SK-N-SH (cell line): ENCODE data around the gene CCR8. TPM values are rescaled to one million over a fixed set of nuclear protein-coding genes. Genes with fewer than 3 reads are reported as not detected.

ENCODE experiments used
- CTCF ChIA-PET: fragments of 300-600, 350-600 bp; formaldehyde crosslinking; extraction: SDS; loops from one replicate; lab custom pipeline; 2021; lab: Yijun Ruan, JAX
- POLR2A ChIA-PET: fragments of 350-600 bp; sonication (Branson Sonifier 250); formaldehyde crosslinking; extraction: SDS; loops from one replicate; lab custom pipeline; 2020; ENCODE audit warnings: antibody characterized with exemption, inconsistent platforms; lab: Yijun Ruan, JAX
- DNase-seq: peaks from one replicate; pipeline ENCODE4 v3.0.0; 2012
- H2AFZ ChIP-seq: fragments of 200-600 bp; sonication (generic); 2 replicates; pipeline ENCODE4 v1.8.1; 2016; ENCODE audit warnings: antibody characterized with exemption, mild to moderate bottlenecking, low read depth
- H3F3A ChIP-seq: fragments of 200-600 bp; sonication (generic); replicated peaks from 2 replicates; pipeline ENCODE3; 2016; ENCODE audit warnings: antibody characterized with exemption, mild to moderate bottlenecking; ENCODE audit not compliant: insufficient read depth
- H3K27ac ChIP-seq, 2 experiments: fragments of 200-500 bp in 1 of 2; fragments of 200-600 bp in 1 of 2; sonication (Bioruptor generic) in 1 of 2; sonication (generic), shearing (Covaris generic) in 1 of 2; 2 replicates each; pipeline versions ENCODE4 v1.5.1 to v1.6.1; 2014 to 2016; ENCODE audit warnings: low read depth in 2 of 2, inconsistent platforms in 1 of 2, low read length in 1 of 2, mild to moderate bottlenecking in 1 of 2, mixed read lengths in 1 of 2
- H3K27me3 ChIP-seq: fragments of 200-600 bp; sonication (generic), shearing (Covaris generic); 2 replicates; pipeline ENCODE4 v1.6.1; 2016; ENCODE audit warnings: mixed run types; ENCODE audit not compliant: insufficient read depth
- H3K36me3 ChIP-seq, 2 experiments: fragments of 200-500 bp in 1 of 2; fragments of 200-600 bp in 1 of 2; sonication (Bioruptor generic) in 1 of 2; sonication (generic) in 1 of 2; replicated peaks in 1 of 2; 2 replicates each; pipeline versions ENCODE3 to v1.5.1; 2014 to 2016; ENCODE audit warnings: low read length in 1 of 2, mild to moderate bottlenecking in 1 of 2; ENCODE audit not compliant: insufficient read depth in 2 of 2, control insufficient read depth in 1 of 2
- H3K4me1 ChIP-seq, 2 experiments: fragments of 200-500 bp in 1 of 2; fragments of 200-600 bp in 1 of 2; sonication (Bioruptor generic) in 1 of 2; sonication (generic), shearing (Covaris generic) in 1 of 2; 2 replicates each; pipeline versions ENCODE4 v1.5.1 to v1.6.1; 2014 to 2016; ENCODE audit warnings: low read depth in 1 of 2, low read length in 1 of 2, mixed run types in 1 of 2; ENCODE audit not compliant: insufficient read depth in 2 of 2, control insufficient read depth in 1 of 2
- H3K4me2 ChIP-seq: fragments of 200-600 bp; sonication (generic), shearing (Covaris generic); 2 replicates; pipeline ENCODE4 v1.6.1; 2017; ENCODE audit warnings: mixed run types
- H3K4me3 ChIP-seq, 2 experiments: fragments of 200-500 bp in 1 of 2; fragments of 200-600 bp in 1 of 2; sonication (Bioruptor generic) in 1 of 2; sonication (generic), shearing (Covaris generic) in 1 of 2; 2 replicates each; pipeline versions ENCODE4 v1.5.1 to v1.8.1; 2014 to 2016; ENCODE audit warnings: low read depth in 2 of 2, inconsistent platforms in 1 of 2, low read length in 1 of 2, mild to moderate bottlenecking in 1 of 2, mixed read lengths in 1 of 2, moderate library complexity in 1 of 2
- H3K79me2 ChIP-seq: fragments of 200-600 bp; sonication (generic); 2 replicates; pipeline ENCODE4 v1.8.1; 2017; ENCODE audit warnings: mild to moderate bottlenecking; ENCODE audit not compliant: insufficient read depth
- H3K9ac ChIP-seq: fragments of 200-600 bp; sonication (generic); 2 replicates; pipeline ENCODE4 v1.6.1; 2017; ENCODE audit warnings: mixed run types
- H3K9me2 ChIP-seq: fragments of 200-600 bp; sonication (generic); 2 replicates; pipeline ENCODE4 v1.6.1; 2017; ENCODE audit warnings: mixed run types
- H3K9me3 ChIP-seq: fragments of 200-600 bp; sonication (generic); 2 replicates; pipeline ENCODE4 v1.6.1; 2017; ENCODE audit warnings: mixed run types, mild to moderate bottlenecking, moderate library complexity
- H4K20me1 ChIP-seq: fragments of 200-600 bp; sonication (generic); 2 replicates; pipeline ENCODE4 v1.6.1; 2017; ENCODE audit warnings: mild to moderate bottlenecking, mixed run types; ENCODE audit not compliant: insufficient read depth
- CHD2 ChIP-seq: fragments of 150-350 bp; IDR thresholded peaks from 2 replicates; pipeline ENCODE4 v1.6.1; 2018; ENCODE audit warnings: low read length; ENCODE audit not compliant: partially characterized antibody
- CTCF ChIP-seq: fragments of 200-600 bp; sonication (generic); IDR thresholded peaks from 2 replicates; pipeline ENCODE4 v1.6.1; 2017; ENCODE audit warnings: antibody characterized with exemption, mild to moderate bottlenecking, moderate library complexity
- ELF1 ChIP-seq: IDR thresholded peaks from 2 replicates; pipeline ENCODE4 v1.4.0; 2012
- EP300 ChIP-seq, 2 experiments: IDR thresholded peaks; 2 replicates each; pipeline versions ENCODE4 v1.4.0 to v1.6.1; 2012; ENCODE audit warnings: borderline replicate concordance in 1 of 2, low read depth in 1 of 2, low read length in 1 of 2
- FOXJ3 ChIP-seq: sonication (generic); formaldehyde crosslinking; IDR thresholded peaks from 2 replicates; pipeline ENCODE4 v1.5.1; 2020; ENCODE audit warnings: mild to moderate bottlenecking, missing genetic modification reagents
- GABPA ChIP-seq: IDR thresholded peaks from 2 replicates; pipeline ENCODE4 v1.4.0; 2012; ENCODE audit warnings: low read depth, mild to moderate bottlenecking
- GATA2 ChIP-seq: sonication (generic); formaldehyde crosslinking; IDR thresholded peaks from 2 replicates; pipeline ENCODE4 v1.5.0; 2020; ENCODE audit warnings: mild to moderate bottlenecking, missing genetic modification reagents
- JUND ChIP-seq: IDR thresholded peaks from 2 replicates; pipeline ENCODE4 v1.4.0; 2012
- NFIC ChIP-seq: IDR thresholded peaks from 2 replicates; pipeline ENCODE4 v1.4.0; 2012; ENCODE audit warnings: borderline replicate concordance
- NRF1 ChIP-seq: IDR thresholded peaks from 2 replicates; pipeline ENCODE4 v1.6.1; 2012; ENCODE audit warnings: low read depth, mild to moderate bottlenecking, low read length
- POLR2AphosphoS5 ChIP-seq: IDR thresholded peaks from 2 replicates; pipeline ENCODE4 v1.6.1; 2012; ENCODE audit warnings: low read depth, low read length
- RAD21 ChIP-seq: IDR thresholded peaks from 2 replicates; pipeline ENCODE4 v1.6.1; 2012; ENCODE audit warnings: mild to moderate bottlenecking, low read length
- RFX5 ChIP-seq: IDR thresholded peaks from 2 replicates; pipeline ENCODE4 v1.6.1; 2012; ENCODE audit warnings: mild to moderate bottlenecking, improper control_type of control experiment, low read length
- SIN3A ChIP-seq: IDR thresholded peaks from 2 replicates; pipeline ENCODE4 v1.6.1; 2012; ENCODE audit warnings: low read depth, mild to moderate bottlenecking, low read length, moderate library complexity, borderline replicate concordance
- TAF1 ChIP-seq: IDR thresholded peaks from 2 replicates; pipeline ENCODE4 v1.6.1; 2012; ENCODE audit warnings: low read depth, mild to moderate bottlenecking, low read length, moderate library complexity, borderline replicate concordance
- TCF12 ChIP-seq: IDR thresholded peaks from 2 replicates; pipeline ENCODE4 v1.4.0; 2012
- WGBS: methylation state at CpG from one replicate; pipeline ENCODE4 v1.1.6; 2017; ENCODE audit warnings: low lambda C conversion rate; 5-methylcytosine and 5-hydroxymethylcytosine counted together
- polyA plus RNA-seq, 3 experiments: library from polyadenylated mRNA; depleted of rRNA; stranded (reverse); fragments of >200 nt; gene quantifications; 2 replicates each; pipeline ENCODE4 v1.2.3, GENCODE V29; 2012
- TF ChIP-seq, protein P1 (sequence below): IDR thresholded peaks from 2 replicates; pipeline ENCODE4 v1.6.1; 2012; ENCODE audit warnings: mild to moderate bottlenecking, low read depth, low read length, moderate library complexity
- TF ChIP-seq, protein P2 (sequence below): IDR thresholded peaks from 2 replicates; pipeline ENCODE4; 2012
- TF ChIP-seq, protein P3 (sequence below): fragments of 150-350 bp; IDR thresholded peaks from 2 replicates; pipeline ENCODE4 v1.6.1; 2016; ENCODE audit warnings: mild to moderate bottlenecking, low read depth, low read length

Gene CCR8
- polyA plus RNA-seq (2012; rRNA removed), result not detected in 2 replicates
- not detected in 2 replicates for polyA plus RNA-seq (2012; cell fraction: cytosol; rRNA removed)
- not detected in 2 replicates for polyA plus RNA-seq (2012; cell fraction: nucleus; rRNA removed)

DNA sequence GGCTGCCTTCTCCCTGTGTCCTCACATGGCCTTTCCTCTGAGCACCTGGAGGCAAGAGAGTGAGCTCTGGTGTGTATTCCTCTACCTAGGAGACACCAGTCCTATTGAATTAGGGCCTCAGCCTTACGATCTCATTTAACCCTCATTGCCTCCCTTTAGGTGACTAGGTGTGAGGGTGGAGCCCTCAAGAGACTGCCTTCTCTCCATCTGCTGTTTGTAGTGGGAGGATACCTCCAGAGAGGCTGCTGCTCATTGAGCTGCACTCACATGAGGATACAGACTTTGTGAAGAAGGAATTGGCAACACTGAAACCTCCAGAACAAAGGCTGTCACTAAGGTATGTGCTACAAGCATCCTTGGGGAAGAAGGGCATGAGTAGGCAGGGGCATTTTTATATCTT is at the start of gene CCR8:
TSS of gene CCR8 (plus strand) at position 217 of the 400 bp plus-strand sequence. CDS start 2,623 bp downstream, outside the sequence.
- Histone ChIP-seq H4K20me1 (no peaks in the 10 kb centered on the region), H3K9me2 (no peaks in the 10 kb centered on the region), H3K27me3 (no peaks in the 10 kb centered on the region), H3K9ac (no peak within 1 kb of the TSS), H3K4me3 (no peak within 1 kb of the TSS), H3K4me2 (no peak within 1 kb of the TSS), H3K4me1 (peaks cover 0 to 3% of the 10 kb centered on the region in 2 experiments; a peak in 1 of 4 replicates), H3K27ac (no peak within 1 kb of the TSS), H3K9me3 (no peaks in the 10 kb centered on the region), H3F3A (no peaks in the 10 kb centered on the region), H2AFZ (no peak within 1 kb of the TSS), H3K79me2 (no peaks in the 10 kb centered on the region), H3K36me3 (no peaks in the 10 kb centered on the region)
- TF ChIP-seq, protein P1, sequence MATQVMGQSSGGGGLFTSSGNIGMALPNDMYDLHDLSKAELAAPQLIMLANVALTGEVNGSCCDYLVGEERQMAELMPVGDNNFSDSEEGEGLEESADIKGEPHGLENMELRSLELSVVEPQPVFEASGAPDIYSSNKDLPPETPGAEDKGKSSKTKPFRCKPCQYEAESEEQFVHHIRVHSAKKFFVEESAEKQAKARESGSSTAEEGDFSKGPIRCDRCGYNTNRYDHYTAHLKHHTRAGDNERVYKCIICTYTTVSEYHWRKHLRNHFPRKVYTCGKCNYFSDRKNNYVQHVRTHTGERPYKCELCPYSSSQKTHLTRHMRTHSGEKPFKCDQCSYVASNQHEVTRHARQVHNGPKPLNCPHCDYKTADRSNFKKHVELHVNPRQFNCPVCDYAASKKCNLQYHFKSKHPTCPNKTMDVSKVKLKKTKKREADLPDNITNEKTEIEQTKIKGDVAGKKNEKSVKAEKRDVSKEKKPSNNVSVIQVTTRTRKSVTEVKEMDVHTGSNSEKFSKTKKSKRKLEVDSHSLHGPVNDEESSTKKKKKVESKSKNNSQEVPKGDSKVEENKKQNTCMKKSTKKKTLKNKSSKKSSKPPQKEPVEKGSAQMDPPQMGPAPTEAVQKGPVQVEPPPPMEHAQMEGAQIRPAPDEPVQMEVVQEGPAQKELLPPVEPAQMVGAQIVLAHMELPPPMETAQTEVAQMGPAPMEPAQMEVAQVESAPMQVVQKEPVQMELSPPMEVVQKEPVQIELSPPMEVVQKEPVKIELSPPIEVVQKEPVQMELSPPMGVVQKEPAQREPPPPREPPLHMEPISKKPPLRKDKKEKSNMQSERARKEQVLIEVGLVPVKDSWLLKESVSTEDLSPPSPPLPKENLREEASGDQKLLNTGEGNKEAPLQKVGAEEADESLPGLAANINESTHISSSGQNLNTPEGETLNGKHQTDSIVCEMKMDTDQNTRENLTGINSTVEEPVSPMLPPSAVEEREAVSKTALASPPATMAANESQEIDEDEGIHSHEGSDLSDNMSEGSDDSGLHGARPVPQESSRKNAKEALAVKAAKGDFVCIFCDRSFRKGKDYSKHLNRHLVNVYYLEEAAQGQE, result no peak
- TF ChIP-seq FOXJ3 (CRISPR knock-in tag) (no peak), TCF12 (no peak), NRF1 (no peak), CHD2 (no peak), POLR2AphosphoS5 (no peak), CTCF (no peak), GATA2 (CRISPR knock-in tag) (no peak), NFIC (no peak), RAD21 (no peak), EP300 (IDR thresholded peaks at IDR 0.05; ENCODE audit: borderline replicate concordance in 1 of 2, low read depth in 1 of 2, low read length in 1 of 2) (no peak), JUND (no peak), SIN3A (no peak), GABPA (no peak), TAF1 (no peak), RFX5 (no peak), ELF1 (no peak)
- TF ChIP-seq, protein P2, sequence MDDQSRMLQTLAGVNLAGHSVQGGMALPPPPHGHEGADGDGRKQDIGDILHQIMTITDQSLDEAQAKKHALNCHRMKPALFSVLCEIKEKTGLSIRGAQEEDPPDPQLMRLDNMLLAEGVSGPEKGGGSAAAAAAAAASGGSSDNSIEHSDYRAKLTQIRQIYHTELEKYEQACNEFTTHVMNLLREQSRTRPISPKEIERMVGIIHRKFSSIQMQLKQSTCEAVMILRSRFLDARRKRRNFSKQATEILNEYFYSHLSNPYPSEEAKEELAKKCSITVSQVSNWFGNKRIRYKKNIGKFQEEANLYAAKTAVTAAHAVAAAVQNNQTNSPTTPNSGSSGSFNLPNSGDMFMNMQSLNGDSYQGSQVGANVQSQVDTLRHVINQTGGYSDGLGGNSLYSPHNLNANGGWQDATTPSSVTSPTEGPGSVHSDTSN, result no peak
- TF ChIP-seq, protein P3, sequence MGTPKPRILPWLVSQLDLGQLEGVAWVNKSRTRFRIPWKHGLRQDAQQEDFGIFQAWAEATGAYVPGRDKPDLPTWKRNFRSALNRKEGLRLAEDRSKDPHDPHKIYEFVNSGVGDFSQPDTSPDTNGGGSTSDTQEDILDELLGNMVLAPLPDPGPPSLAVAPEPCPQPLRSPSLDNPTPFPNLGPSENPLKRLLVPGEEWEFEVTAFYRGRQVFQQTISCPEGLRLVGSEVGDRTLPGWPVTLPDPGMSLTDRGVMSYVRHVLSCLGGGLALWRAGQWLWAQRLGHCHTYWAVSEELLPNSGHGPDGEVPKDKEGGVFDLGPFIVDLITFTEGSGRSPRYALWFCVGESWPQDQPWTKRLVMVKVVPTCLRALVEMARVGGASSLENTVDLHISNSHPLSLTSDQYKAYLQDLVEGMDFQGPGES, result no peak
- no peak for DNase-seq
- ChIA-PET POLR2A (interaction anchor here (0.6 kb wide), 1 partner anchor 155 kb away, joined by 3 read pairs; no protein-coding TSS in a partner anchor), CTCF (no interaction called here)
- WGBS, result 15% methylated on average over 1 of the region's 1 CpG
